Measurements from ENCODE around the gene KLK1.

The KLK1 gene

DNA sequence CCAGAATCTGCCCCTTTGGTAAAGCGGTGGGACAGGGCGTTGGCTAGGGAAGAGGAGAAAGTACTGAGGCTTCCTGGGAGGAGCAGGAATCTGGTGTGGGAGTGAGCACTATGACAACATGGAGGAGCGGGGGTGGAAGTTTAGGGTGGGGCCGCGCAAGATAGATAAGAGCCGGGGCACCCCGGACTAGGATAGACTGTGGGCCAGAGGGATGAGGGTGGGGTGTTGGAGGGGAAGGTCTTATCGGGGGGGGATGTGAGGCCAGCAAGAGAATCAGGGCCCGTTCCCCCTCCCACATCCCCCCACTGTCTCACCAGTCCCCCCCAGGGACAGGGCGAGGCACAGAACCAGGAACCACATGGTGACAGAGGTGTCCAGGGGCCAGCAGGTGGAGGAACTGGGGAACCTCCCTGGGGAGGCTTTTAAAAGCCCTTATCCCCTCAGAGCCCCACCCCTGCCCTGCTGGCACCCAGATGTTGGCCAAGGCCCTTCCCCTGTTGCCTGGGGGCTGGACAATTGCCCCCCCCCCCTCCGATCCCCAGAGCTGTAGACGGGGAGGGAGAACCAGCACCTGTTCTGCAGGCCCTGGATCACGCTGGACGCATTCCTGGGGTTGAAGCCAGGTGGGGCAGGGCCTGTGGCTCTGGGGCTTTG is at the start of gene KLK1:
Gene KLK1 (minus strand): TSS at position 399 of the 654 bp plus-strand sequence. CDS start 39 bp downstream, at position 360.
- in situ Hi-C loops (cut with HindIII; ENCODE audit: low pct_unique_long_range_greater_than_20kb, low sequenced_read_pairs) = no loop called here
- no peak for TF ChIP-seq JUND (IDR thresholded peaks at IDR 0.05; ENCODE audit: low read depth)
- DNase-seq (ENCODE audit: low read depth in 1 of 2, low spot score in 1 of 2) = no peak

DNA sequence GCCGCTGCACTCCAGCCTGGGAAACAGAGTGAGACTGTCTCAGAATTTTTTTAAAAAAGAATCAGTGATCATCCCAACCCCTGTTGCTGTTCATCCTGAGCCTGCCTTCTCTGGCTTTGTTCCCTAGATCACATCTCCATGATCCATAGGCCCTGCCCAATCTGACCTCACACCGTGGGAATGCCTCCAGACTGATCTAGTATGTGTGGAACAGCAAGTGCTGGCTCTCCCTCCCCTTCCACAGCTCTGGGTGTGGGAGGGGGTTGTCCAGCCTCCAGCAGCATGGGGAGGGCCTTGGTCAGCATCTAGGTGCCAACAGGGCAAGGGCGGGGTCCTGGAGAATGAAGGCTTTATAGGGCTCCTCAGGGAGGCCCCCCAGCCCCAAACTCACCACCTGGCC is 49.5 kb upstream of the KLK1 start, which contains the start of gene KLK2:
Gene KLK2 (plus strand): TSS at position 384 of the 400 bp plus-strand sequence. CDS start 35 bp downstream, outside the sequence.
- in situ Hi-C loops (cut with HindIII; ENCODE audit: low pct_unique_long_range_greater_than_20kb, low sequenced_read_pairs) = no loop called here
- DNase-seq (ENCODE audit: low read depth in 1 of 2, low spot score in 1 of 2) = no peak
- no peak for TF ChIP-seq JUND (IDR thresholded peaks at IDR 0.05; ENCODE audit: low read depth)

- no peak for TF ChIP-seq JUND (IDR thresholded peaks at IDR 0.05; ENCODE audit: low read depth)
- in situ Hi-C loops (cut with HindIII; ENCODE audit: low pct_unique_long_range_greater_than_20kb, low sequenced_read_pairs) = no loop called here
- DNase-seq (ENCODE audit: low read depth in 1 of 2, low spot score in 1 of 2) = no peak
Measured at GRCh38 chr19:50870417-50871089, 47.0 kb upstream of the KLK1 start.

- DNase-seq (ENCODE audit: low read depth in 1 of 2, low spot score in 1 of 2) = no peak
- in situ Hi-C loops (cut with HindIII; ENCODE audit: low pct_unique_long_range_greater_than_20kb, low sequenced_read_pairs) = no loop called here
- TF ChIP-seq JUND (IDR thresholded peaks at IDR 0.05; ENCODE audit: low read depth) = no peak
Measured at GRCh38 chr19:50869479-50869878, 45.9 kb upstream of the KLK1 start.

- DNase-seq (ENCODE audit: low read depth in 1 of 2, low spot score in 1 of 2) = no peak
- in situ Hi-C loops (cut with HindIII; ENCODE audit: low pct_unique_long_range_greater_than_20kb, low sequenced_read_pairs) = no loop called here
- TF ChIP-seq JUND (IDR thresholded peaks at IDR 0.05; ENCODE audit: low read depth) = no peak
Measured at GRCh38 chr19:50861496-50862286, 38.1 kb upstream of the KLK1 start.

DNA sequence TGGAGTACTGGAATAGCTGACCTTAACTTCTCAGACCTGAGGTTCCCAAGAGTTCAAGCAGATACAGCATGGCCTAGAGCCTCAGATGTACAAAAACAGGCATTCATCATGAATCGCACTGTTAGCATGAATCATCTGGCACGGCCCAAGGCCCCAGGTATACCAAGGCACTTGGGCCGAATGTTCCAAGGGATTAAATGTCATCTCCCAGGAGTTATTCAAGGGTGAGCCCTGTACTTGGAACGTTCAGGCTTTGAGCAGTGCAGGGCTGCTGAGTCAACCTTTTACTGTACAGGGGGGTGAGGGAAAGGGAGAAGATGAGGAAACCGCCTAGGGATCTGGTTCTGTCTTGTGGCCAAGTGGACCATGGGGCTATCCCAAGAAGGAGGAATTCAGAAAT is 37.4 kb upstream of the KLK1 start:
- TF ChIP-seq JUND (IDR thresholded peaks at IDR 0.05; ENCODE audit: low read depth) = no peak
- in situ Hi-C loops (cut with HindIII; ENCODE audit: low pct_unique_long_range_greater_than_20kb, low sequenced_read_pairs) = no loop called here
- DNase-seq (ENCODE audit: low read depth in 1 of 2, low spot score in 1 of 2) = no peak

DNA sequence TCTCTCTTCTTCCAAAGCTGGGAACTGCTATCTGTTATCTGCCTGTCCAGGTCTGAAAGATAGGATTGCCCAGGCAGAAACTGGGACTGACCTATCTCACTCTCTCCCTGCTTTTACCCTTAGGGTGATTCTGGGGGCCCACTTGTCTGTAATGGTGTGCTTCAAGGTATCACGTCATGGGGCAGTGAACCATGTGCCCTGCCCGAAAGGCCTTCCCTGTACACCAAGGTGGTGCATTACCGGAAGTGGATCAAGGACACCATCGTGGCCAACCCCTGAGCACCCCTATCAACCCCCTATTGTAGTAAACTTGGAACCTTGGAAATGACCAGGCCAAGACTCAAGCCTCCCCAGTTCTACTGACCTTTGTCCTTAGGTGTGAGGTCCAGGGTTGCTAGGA is 36.3 kb upstream of the KLK1 start:
- no peak for DNase-seq (ENCODE audit: low read depth in 1 of 2, low spot score in 1 of 2)
- TF ChIP-seq JUND (IDR thresholded peaks at IDR 0.05; ENCODE audit: low read depth) = no peak
- in situ Hi-C loops (cut with HindIII; ENCODE audit: low pct_unique_long_range_greater_than_20kb, low sequenced_read_pairs) = no loop called here

GRCh38 chr19:50858886-50859285 is 35.3 kb upstream of the KLK1 start:
- no peak for DNase-seq (ENCODE audit: low read depth in 1 of 2, low spot score in 1 of 2)
- in situ Hi-C loops (cut with HindIII; ENCODE audit: low pct_unique_long_range_greater_than_20kb, low sequenced_read_pairs) = no loop called here
- TF ChIP-seq JUND (IDR thresholded peaks at IDR 0.05; ENCODE audit: low read depth) = no peak

GRCh38 chr19:50857366-50857765 is 33.8 kb upstream of the KLK1 start:
- in situ Hi-C loops (cut with HindIII; ENCODE audit: low pct_unique_long_range_greater_than_20kb, low sequenced_read_pairs) = no loop called here
- TF ChIP-seq JUND (IDR thresholded peaks at IDR 0.05; ENCODE audit: low read depth) = no peak
- DNase-seq (ENCODE audit: low read depth in 1 of 2, low spot score in 1 of 2) = no peak

DNA sequence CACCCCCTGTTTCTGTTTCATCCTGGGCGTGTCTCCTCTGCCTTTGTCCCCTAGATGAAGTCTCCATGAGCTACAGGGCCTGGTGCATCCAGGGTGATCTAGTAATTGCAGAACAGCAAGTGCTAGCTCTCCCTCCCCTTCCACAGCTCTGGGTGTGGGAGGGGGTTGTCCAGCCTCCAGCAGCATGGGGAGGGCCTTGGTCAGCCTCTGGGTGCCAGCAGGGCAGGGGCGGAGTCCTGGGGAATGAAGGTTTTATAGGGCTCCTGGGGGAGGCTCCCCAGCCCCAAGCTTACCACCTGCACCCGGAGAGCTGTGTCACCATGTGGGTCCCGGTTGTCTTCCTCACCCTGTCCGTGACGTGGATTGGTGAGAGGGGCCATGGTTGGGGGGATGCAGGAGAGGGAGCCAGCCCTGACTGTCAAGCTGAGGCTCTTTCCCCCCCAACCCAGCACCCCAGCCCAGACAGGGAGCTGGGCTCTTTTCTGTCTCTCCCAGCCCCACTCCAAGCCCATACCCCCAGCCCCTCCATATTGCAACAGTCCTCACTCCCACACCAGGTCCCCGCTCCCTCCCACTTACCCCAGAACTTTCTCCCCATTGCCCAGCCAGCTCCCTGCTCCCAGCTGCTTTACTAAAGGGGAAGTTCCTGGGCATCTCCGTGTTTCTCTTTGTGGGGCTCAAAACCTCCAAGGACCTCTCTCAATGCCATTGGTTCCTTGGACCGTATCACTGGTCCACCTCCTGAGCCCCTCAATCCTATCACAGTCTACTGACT is 31.2 kb upstream of the KLK1 start, which contains the start of gene KLK3:
Gene KLK3 (plus strand): TSS at position 280 of the 775 bp plus-strand sequence. CDS start 41 bp downstream, at position 321.
- TF ChIP-seq JUND (IDR thresholded peaks at IDR 0.05; ENCODE audit: low read depth) = no peak
- in situ Hi-C loops (cut with HindIII; ENCODE audit: low pct_unique_long_range_greater_than_20kb, low sequenced_read_pairs) = no loop called here
- no peak for DNase-seq (ENCODE audit: low read depth in 1 of 2, low spot score in 1 of 2)

DNA sequence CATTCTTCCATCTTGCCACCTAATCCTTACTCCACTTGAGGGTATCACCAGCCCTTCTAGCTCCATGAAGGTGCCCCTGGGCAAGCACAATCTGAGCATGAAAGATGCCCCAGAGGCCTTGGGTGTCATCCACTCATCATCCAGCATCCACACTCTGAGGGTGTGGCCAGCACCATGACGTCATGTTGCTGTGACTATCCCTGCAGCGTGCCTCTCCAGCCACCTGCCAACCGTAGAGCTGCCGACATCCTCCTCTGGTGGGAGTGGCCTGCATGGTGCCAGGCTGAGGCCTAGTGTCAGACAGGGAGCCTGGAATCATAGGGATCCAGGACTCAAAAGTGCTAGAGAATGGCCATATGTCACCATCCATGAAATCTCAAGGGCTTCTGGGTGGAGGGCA is 28.0 kb upstream of the KLK1 start:
- DNase-seq (ENCODE audit: low read depth in 1 of 2, low spot score in 1 of 2) = no peak
- no peak for TF ChIP-seq JUND (IDR thresholded peaks at IDR 0.05; ENCODE audit: low read depth)
- in situ Hi-C loops (cut with HindIII; ENCODE audit: low pct_unique_long_range_greater_than_20kb, low sequenced_read_pairs) = no loop called here

GRCh38 chr19:50850738-50851137 is 27.2 kb upstream of the KLK1 start:
- in situ Hi-C loops (cut with HindIII; ENCODE audit: low pct_unique_long_range_greater_than_20kb, low sequenced_read_pairs) = no loop called here
- no peak for DNase-seq (ENCODE audit: low read depth in 1 of 2, low spot score in 1 of 2)
- TF ChIP-seq JUND (IDR thresholded peaks at IDR 0.05; ENCODE audit: low read depth) = no peak
